Naive thymus-derived CD8-positive, alpha-beta T cell (primary cell): Measurements from ENCODE around the gene CD7. TPM values are rescaled to one million over a fixed set of nuclear protein-coding genes. Genes with fewer than 3 reads are reported as not detected.

Source experiments
- ATAC-seq, 2 donors: fragments of 150-1000 bp; cut with Tn5 transposase in 1 of 2; sonication (Bioruptor Pico), chemical (Tn5 transposase) in 1 of 2; 1 replicate in 1 of 2; 2 replicates in 1 of 2; pipeline ENCODE4 v1.10.0; 2021; ENCODE audit warnings: mild to moderate bottlenecking in 2 of 2, moderate library complexity in 2 of 2
- POLR2A ChIA-PET: fragments of 350-600 bp; sonication (Branson Sonifier 250); formaldehyde crosslinking; loops from one replicate; lab custom pipeline; 2021; ENCODE audit warnings: antibody characterized with exemption; lab: Charles Lee
- DNase-seq, 10 donors: peaks; one replicate each; pipeline versions ENCODE4 v3.0.0 to v3.0.0-alpha.2; 2020 to 2022
- H3K27ac Mint-ChIP-seq, 10 donors: one replicate each; pipeline ENCODE4 v1.8.0; 2020 to 2022; ENCODE audit warnings: mild to moderate bottlenecking in 10 of 10, mixed read lengths in 10 of 10, moderate library complexity in 4 of 10, inconsistent platforms in 1 of 10
- H3K27me3 Mint-ChIP-seq, 5 donors: one replicate each; pipeline ENCODE4 v1.8.0; 2021 to 2022; ENCODE audit warnings: mixed read lengths in 5 of 5
- H3K36me3 Mint-ChIP-seq, 3 donors: one replicate each; pipeline ENCODE4 v1.8.0; 2020 to 2022; ENCODE audit warnings: mixed read lengths in 3 of 3, mild to moderate bottlenecking in 2 of 3, inconsistent platforms in 1 of 3
- H3K4me1 Mint-ChIP-seq, 4 donors: one replicate each; pipeline ENCODE4 v1.8.0; 2021 to 2022; ENCODE audit warnings: mixed read lengths in 4 of 4
- H3K4me3 Mint-ChIP-seq, 10 donors: one replicate each; pipeline ENCODE4 v1.8.0; 2020 to 2022; ENCODE audit warnings: mild to moderate bottlenecking in 10 of 10, mixed read lengths in 10 of 10, moderate library complexity in 6 of 10, inconsistent platforms in 1 of 10
- H3K9me3 Mint-ChIP-seq, 9 donors: one replicate each; pipeline ENCODE4 v1.8.0; 2020 to 2022; ENCODE audit warnings: mixed read lengths in 9 of 9, mild to moderate bottlenecking in 3 of 9, inconsistent platforms in 1 of 9, moderate library complexity in 1 of 9
- polyA plus RNA-seq, 3 donors: library from polyadenylated mRNA; unstranded; fragments of 300-500 nt; fragmentation: Illumina TruSeq; gene quantifications; one replicate each; pipeline ENCODE4 v1.2.3, GENCODE V29; 2021
- total RNA-seq, 8 experiments: library from RNA in 2 of 8; stranded (reverse) in 2 of 8; gene quantifications; one replicate each; pipeline ENCODE4 v1.2.3 and lab custom pipeline; 2021 to 2026

CD7 gene
- total and polyA plus RNA-seq, 5 experiments from 2014 or later: 66.9 to 233 (median 166) TPM

GRCh38 chr17:82344175-82344907 lies 26.9 kb upstream of the CD7 start:
- peaks cover 6 to 11% (median 8%) of the 10 kb centered on the region in 4 donors for H3K4me1 Mint-ChIP-seq
- ATAC-seq: no peak
- POLR2A ChIA-PET: no interaction called here

GRCh38 chr17:82343560-82343959 lies 26.2 kb upstream of the CD7 start:
- Mint-ChIP-seq H3K36me3 (no peaks in the 10 kb centered on the region), H3K9me3 (peaks cover 0 to 3% (median 0%) of the 10 kb centered on the region in 9 donors), H3K27ac (no peak overlapping the region), H3K4me3 (no peak overlapping the region), H3K4me1 (peaks cover 6 to 16% (median 7%) of the 10 kb centered on the region in 4 donors), H3K27me3 (peaks cover 0 to 6% (median 4%) of the 10 kb centered on the region in 5 donors)
- ATAC-seq: no peak
- POLR2A ChIA-PET: no interaction called here
- DNase-seq: no peak

More at GRCh38 chr17:82344175-82344907, 26.9 kb upstream of the CD7 start:
- no peaks in the 10 kb centered on the region for H3K36me3 Mint-ChIP-seq
- H3K27ac Mint-ChIP-seq: no peak overlapping the region
- H3K9me3 Mint-ChIP-seq: peaks cover 0 to 3% (median 0%) of the 10 kb centered on the region in 9 donors
- peaks cover 0 to 9% (median 4%) of the 10 kb centered on the region in 5 donors for H3K27me3 Mint-ChIP-seq
- no peak overlapping the region for H3K4me3 Mint-ChIP-seq
- no peak for DNase-seq

GRCh38 chr17:82342361-82343079 lies 25.1 kb upstream of the CD7 start:
- Mint-ChIP-seq H3K27me3 (peaks cover 0 to 6% (median 4%) of the 10 kb centered on the region in 5 donors), H3K36me3 (no peaks in the 10 kb centered on the region), H3K4me1 (peaks cover 6 to 17% (median 7%) of the 10 kb centered on the region in 4 donors), H3K9me3 (peaks cover 0 to 3% (median 0%) of the 10 kb centered on the region in 9 donors), H3K27ac (no peak overlapping the region), H3K4me3 (no peak overlapping the region)
- no peak for ATAC-seq
- no peak for DNase-seq
- POLR2A ChIA-PET: no interaction called here

GRCh38 chr17:82339634-82340580 lies 22.5 kb upstream of the CD7 start:
- H3K27me3 Mint-ChIP-seq: peaks cover 0 to 2% (median 1%) of the 10 kb centered on the region in 5 donors
- peaks cover 0 to 3% (median 0%) of the 10 kb centered on the region in 9 donors for H3K9me3 Mint-ChIP-seq
- H3K27ac Mint-ChIP-seq: no peak overlapping the region
- DNase-seq (no peak), ATAC-seq (no peak)
- peaks cover 4 to 21% (median 8%) of the 10 kb centered on the region in 4 donors for H3K4me1 Mint-ChIP-seq
- no peak overlapping the region for H3K4me3 Mint-ChIP-seq
- POLR2A ChIA-PET: no interaction called here
- H3K36me3 Mint-ChIP-seq: no peaks in the 10 kb centered on the region

- POLR2A ChIA-PET: no interaction called here
These were observed 21.6 kb upstream of the CD7 start for GRCh38 chr17:82338858-82339633.

GRCh38 chr17:82334622-82335394 lies 17.4 kb upstream of the CD7 start:
- ATAC-seq (peak; percentile 28 to 41), DNase-seq (no peak)
- H3K9me3 Mint-ChIP-seq: no peaks in the 10 kb centered on the region
- H3K27me3 Mint-ChIP-seq: peaks cover 0 to 13% (median 4%) of the 10 kb centered on the region in 5 donors
- H3K4me3 Mint-ChIP-seq: peak overlapping the region; percentile 85 to 99 (median 96)
- POLR2A ChIA-PET: no interaction called here
- H3K4me1 Mint-ChIP-seq: peaks cover 8 to 34% (median 22%) of the 10 kb centered on the region in 4 donors
- H3K36me3 Mint-ChIP-seq: no peaks in the 10 kb centered on the region
- peak overlapping the region; percentile 73 to 99 (median 94) for H3K27ac Mint-ChIP-seq

More at GRCh38 chr17:82338858-82339633, 21.6 kb upstream of the CD7 start:
- no peak for DNase-seq
- Mint-ChIP-seq H3K4me1 (peaks cover 4 to 27% (median 14%) of the 10 kb centered on the region in 4 donors), H3K27ac (peak overlapping the region in 2 of 10 donors; percentile 23 to 58), H3K27me3 (peaks cover 0 to 3% (median 1%) of the 10 kb centered on the region in 5 donors), H3K4me3 (no peak overlapping the region), H3K36me3 (no peaks in the 10 kb centered on the region), H3K9me3 (peaks cover 0 to 3% (median 0%) of the 10 kb centered on the region in 9 donors)
- ATAC-seq: no peak

- peaks cover 8 to 34% (median 22%) of the 10 kb centered on the region in 4 donors for H3K4me1 Mint-ChIP-seq
- DNase-seq: no peak
- POLR2A ChIA-PET: interaction anchor here (1.5 kb wide), 1 partner anchor 36 kb away, joined by 9 read pairs; no protein-coding TSS in a partner anchor
- ATAC-seq: peak in 1 of 2 donors; percentile 2
- peak overlapping the region in 4 of 10 donors; percentile 11 to 73 (median 55) for H3K27ac Mint-ChIP-seq
- H3K4me3 Mint-ChIP-seq: peak overlapping the region; percentile 85 to 99 (median 96)
- no peaks in the 10 kb centered on the region for H3K9me3 Mint-ChIP-seq
- H3K36me3 Mint-ChIP-seq: no peaks in the 10 kb centered on the region
- H3K27me3 Mint-ChIP-seq: peaks cover 0 to 13% (median 4%) of the 10 kb centered on the region in 5 donors
These were observed 16.8 kb upstream of the CD7 start for GRCh38 chr17:82334204-82334621.

GRCh38 chr17:82333279-82334171 lies 16.1 kb upstream of the CD7 start, which contains the start of gene SECTM1:
TSS of gene SECTM1 (minus strand) at chr17:82333766. CDS start at chr17:82327240, 6,526 bp downstream.
- Mint-ChIP-seq H3K27ac (peak within 1 kb of the TSS in 9 of 10 donors; percentile 41 to 99 (median 73)), H3K27me3 (peaks cover 0 to 13% (median 4%) of the 10 kb centered on the region in 5 donors), H3K9me3 (no peaks in the 10 kb centered on the region), H3K4me1 (peaks cover 8 to 29% (median 22%) of the 10 kb centered on the region in 4 donors), H3K36me3 (no peaks in the 10 kb centered on the region), H3K4me3 (peak within 1 kb of the TSS; percentile 85 to 99 (median 96))
- ATAC-seq: peak; percentile 50 to 60
- POLR2A ChIA-PET: interaction anchor here (1.0 to 1.5 kb wide), 4 partner anchors 35 to 227 kb away, joined by 3 to 9 read pairs (median 3); partner anchors contain the start of gene NARF
- DNase-seq: no peak

- ATAC-seq (peak; percentile 56 to 60), DNase-seq (peak in 1 of 10 donors; percentile 29)
- Mint-ChIP-seq H3K36me3 (no peaks in the 10 kb centered on the region), H3K4me1 (peaks cover 8 to 28% (median 22%) of the 10 kb centered on the region in 4 donors), H3K27me3 (peaks cover 0 to 13% (median 4%) of the 10 kb centered on the region in 5 donors), H3K4me3 (peak overlapping the region; percentile 62 to 91 (median 85)), H3K27ac (peak overlapping the region in 8 of 10 donors; percentile 25 to 84 (median 70)), H3K9me3 (no peaks in the 10 kb centered on the region)
- POLR2A ChIA-PET: interaction anchor here (1.0 to 1.5 kb wide), 4 partner anchors 35 to 227 kb away, joined by 3 to 9 read pairs (median 3); partner anchors contain the start of gene NARF
These were observed 15.4 kb upstream of the CD7 start for GRCh38 chr17:82332669-82333278.
